ENCODE data around the gene ST3GAL3. TPM values are rescaled to one million over a fixed set of nuclear protein-coding genes. Genes with fewer than 3 reads are reported as not detected.
A peak's percentile ranks its signal among the peaks of the same experiment; 100 is the strongest.

ST3GAL3 gene
- total and polyA plus RNA-seq, 2 donors (not counting 1 experiment from before 2014, with no cell fraction given) = 13.7 to 16.3 TPM

- no peak for DNase-seq (ENCODE audit: low read depth in 2 of 2)
- Histone ChIP-seq H3K27me3 (ENCODE audit: control insufficient read depth, insufficient read depth, low read length) (no peaks in the 10 kb centered on the region), H3K79me2 (ENCODE audit: control insufficient read depth, insufficient read depth, low read length) (peaks cover under 1% of the 10 kb centered on the region), H3K27ac (ENCODE audit: insufficient read depth, low read length) (no peak overlapping the region), H3K4me3 (replicated peaks in 1 of 4; ENCODE audit: control extremely low read depth in 1 of 4, insufficient read depth in 1 of 4, low read depth in 3 of 4, low read length in 4 of 4) (no peak overlapping the region), H2AFZ (ENCODE audit: low read length) (no peak overlapping the region), H3K36me3 (ENCODE audit: control insufficient read depth, insufficient read depth, low read length) (peaks cover 13% of the 10 kb centered on the region), H3K4me1 (ENCODE audit: control insufficient read depth, extremely low read depth, insufficient read depth, low read length) (no peaks in the 10 kb centered on the region), H3K9ac (ENCODE audit: insufficient read depth, low read length) (no peak overlapping the region), H4K20me1 (ENCODE audit: control insufficient read depth, extremely low read depth, insufficient read depth, low read length) (no peaks in the 10 kb centered on the region), H3K9me3 (ENCODE audit: control insufficient read depth, insufficient read depth, low read depth, low read length) (no peaks in the 10 kb centered on the region), H3K4me2 (ENCODE audit: extremely low read depth, insufficient read depth, low read length) (no peak overlapping the region)
- TF ChIP-seq, protein P1, sequence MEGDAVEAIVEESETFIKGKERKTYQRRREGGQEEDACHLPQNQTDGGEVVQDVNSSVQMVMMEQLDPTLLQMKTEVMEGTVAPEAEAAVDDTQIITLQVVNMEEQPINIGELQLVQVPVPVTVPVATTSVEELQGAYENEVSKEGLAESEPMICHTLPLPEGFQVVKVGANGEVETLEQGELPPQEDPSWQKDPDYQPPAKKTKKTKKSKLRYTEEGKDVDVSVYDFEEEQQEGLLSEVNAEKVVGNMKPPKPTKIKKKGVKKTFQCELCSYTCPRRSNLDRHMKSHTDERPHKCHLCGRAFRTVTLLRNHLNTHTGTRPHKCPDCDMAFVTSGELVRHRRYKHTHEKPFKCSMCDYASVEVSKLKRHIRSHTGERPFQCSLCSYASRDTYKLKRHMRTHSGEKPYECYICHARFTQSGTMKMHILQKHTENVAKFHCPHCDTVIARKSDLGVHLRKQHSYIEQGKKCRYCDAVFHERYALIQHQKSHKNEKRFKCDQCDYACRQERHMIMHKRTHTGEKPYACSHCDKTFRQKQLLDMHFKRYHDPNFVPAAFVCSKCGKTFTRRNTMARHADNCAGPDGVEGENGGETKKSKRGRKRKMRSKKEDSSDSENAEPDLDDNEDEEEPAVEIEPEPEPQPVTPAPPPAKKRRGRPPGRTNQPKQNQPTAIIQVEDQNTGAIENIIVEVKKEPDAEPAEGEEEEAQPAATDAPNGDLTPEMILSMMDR (conservative IDR thresholded peaks at IDR 0.05 in 1 of 2, IDR thresholded peaks at IDR 0.05 in 1 of 2; ENCODE audit: low read depth in 1 of 2, low read length in 2 of 2) = no peak
- no peak for TF ChIP-seq EZH2 (IDR thresholded peaks at IDR 0.05; ENCODE audit: low read length, missing control alignments)
Measured at GRCh38 chr1:43965316-43965715, 258.0 kb downstream of the ST3GAL3 start.

GRCh38 chr1:43968348-43968948, 261.1 kb downstream of the ST3GAL3 start:
- H3K36me3 ChIP-seq (ENCODE audit: control insufficient read depth, insufficient read depth, low read length) = peaks cover 6% of the 10 kb centered on the region
- H3K27me3 ChIP-seq (ENCODE audit: control insufficient read depth, insufficient read depth, low read length) = no peaks in the 10 kb centered on the region
- no peak overlapping the region for H3K4me2 ChIP-seq (ENCODE audit: extremely low read depth, insufficient read depth, low read length)
- no peak overlapping the region for H3K9ac ChIP-seq (ENCODE audit: insufficient read depth, low read length)
- DNase-seq (ENCODE audit: low read depth in 2 of 2) = no peak
- no peak for TF ChIP-seq EZH2 (IDR thresholded peaks at IDR 0.05; ENCODE audit: low read length, missing control alignments)
- TF ChIP-seq, protein P1 (conservative IDR thresholded peaks at IDR 0.05 in 1 of 2, IDR thresholded peaks at IDR 0.05 in 1 of 2; ENCODE audit: low read depth in 1 of 2, low read length in 2 of 2) = no peak
- no peak overlapping the region for H3K4me3 ChIP-seq (replicated peaks in 1 of 4; ENCODE audit: control extremely low read depth in 1 of 4, insufficient read depth in 1 of 4, low read depth in 3 of 4, low read length in 4 of 4)
- H3K79me2 ChIP-seq (ENCODE audit: control insufficient read depth, insufficient read depth, low read length) = peaks cover 4% of the 10 kb centered on the region
- peaks cover 6% of the 10 kb centered on the region for H3K4me1 ChIP-seq (ENCODE audit: control insufficient read depth, extremely low read depth, insufficient read depth, low read length)
- no peak overlapping the region for H2AFZ ChIP-seq (ENCODE audit: low read length)
- no peak overlapping the region for H3K27ac ChIP-seq (ENCODE audit: insufficient read depth, low read length)
- no peaks in the 10 kb centered on the region for H4K20me1 ChIP-seq (ENCODE audit: control insufficient read depth, extremely low read depth, insufficient read depth, low read length)
- H3K9me3 ChIP-seq (ENCODE audit: control insufficient read depth, insufficient read depth, low read depth, low read length) = no peaks in the 10 kb centered on the region

- H3K79me2 ChIP-seq (ENCODE audit: control insufficient read depth, insufficient read depth, low read length) = peaks cover 4% of the 10 kb centered on the region
- H3K9me3 ChIP-seq (ENCODE audit: control insufficient read depth, insufficient read depth, low read depth, low read length) = no peaks in the 10 kb centered on the region
- H3K27me3 ChIP-seq (ENCODE audit: control insufficient read depth, insufficient read depth, low read length) = no peaks in the 10 kb centered on the region
- no peak overlapping the region for H3K27ac ChIP-seq (ENCODE audit: insufficient read depth, low read length)
- H3K9ac ChIP-seq (ENCODE audit: insufficient read depth, low read length) = no peak overlapping the region
- DNase-seq (ENCODE audit: low read depth in 2 of 2) = no peak
- TF ChIP-seq, protein P1 (conservative IDR thresholded peaks at IDR 0.05 in 1 of 2, IDR thresholded peaks at IDR 0.05 in 1 of 2; ENCODE audit: low read depth in 1 of 2, low read length in 2 of 2) = no peak
- TF ChIP-seq EZH2 (IDR thresholded peaks at IDR 0.05; ENCODE audit: low read length, missing control alignments) = no peak
- peaks cover 6% of the 10 kb centered on the region for H3K4me1 ChIP-seq (ENCODE audit: control insufficient read depth, extremely low read depth, insufficient read depth, low read length)
- H3K4me2 ChIP-seq (ENCODE audit: extremely low read depth, insufficient read depth, low read length) = peak overlapping the region; percentile 60
- no peak overlapping the region for H2AFZ ChIP-seq (ENCODE audit: low read length)
- peaks cover 6% of the 10 kb centered on the region for H3K36me3 ChIP-seq (ENCODE audit: control insufficient read depth, insufficient read depth, low read length)
- no peaks in the 10 kb centered on the region for H4K20me1 ChIP-seq (ENCODE audit: control insufficient read depth, extremely low read depth, insufficient read depth, low read length)
- H3K4me3 ChIP-seq (replicated peaks in 1 of 4; ENCODE audit: control extremely low read depth in 1 of 4, insufficient read depth in 1 of 4, low read depth in 3 of 4, low read length in 4 of 4) = peak overlapping the region in 2 of 4 experiments; percentile 22 to 28
Measured at GRCh38 chr1:43969416-43969745, 262.0 kb downstream of the ST3GAL3 start.
